OCI-LY7 (cell line): ENCODE measurements around the gene CCNDBP1. TPM values are rescaled to one million over a fixed set of nuclear protein-coding genes. Genes with fewer than 3 reads are reported as not detected.
"Not testable (repeated sequence)": the region's sequence is repeated elsewhere in the genome, so short reads cannot be mapped to it uniquely, and the experiment has no call there.

Experiments used
- BruUV-seq: library from RNA; stranded (reverse); fragments of 400-500 nt; replicated peaks from 2 replicates; lab custom pipeline; 2021; lab: Mats Ljungman, UMichigan
- CTCF ChIA-PET: fragments of 300-600 bp; sonication (Branson Sonifier 250); formaldehyde crosslinking; loops from one replicate; lab custom pipeline; 2022; ENCODE audit warnings: antibody characterized with exemption; ENCODE audit not compliant: unreplicated experiment; lab: Charles Lee
- POLR2A ChIA-PET: fragments of 300-600 bp; sonication (Branson Sonifier 250); formaldehyde crosslinking; loops from one replicate; lab custom pipeline; 2022; ENCODE audit warnings: antibody characterized with exemption; lab: Charles Lee
- DNase-seq: peaks from one replicate; pipeline ENCODE4 v3.0.0-alpha.2; 2015; ENCODE audit warnings: low spot score
- H2AFZ ChIP-seq: fragments of 200-600 bp; sonication (generic), shearing (Covaris generic); 2 replicates; pipeline ENCODE4 v1.6.1; 2014; ENCODE audit warnings: mild to moderate bottlenecking, antibody characterized with exemption, low read length, moderate library complexity
- H3K27ac ChIP-seq: fragments of 200-600 bp; sonication (generic); 2 replicates; pipeline ENCODE4 v1.5.1; 2014; ENCODE audit warnings: mixed run types, low read depth, mild to moderate bottlenecking, moderate library complexity, low read length, inconsistent platforms; ENCODE audit not compliant: poor library complexity, severe bottlenecking
- H3K36me3 ChIP-seq: fragments of 200-600 bp; sonication (generic); 2 replicates; pipeline ENCODE4 v1.6.1; 2014; ENCODE audit warnings: mild to moderate bottlenecking, antibody characterized with exemption, low read length, moderate library complexity, mixed read lengths; ENCODE audit not compliant: insufficient read depth
- H3K4me1 ChIP-seq: fragments of 200-600 bp; sonication (generic); 2 replicates; pipeline ENCODE4 v1.5.1; 2014; ENCODE audit warnings: mild to moderate bottlenecking, low read length; ENCODE audit not compliant: insufficient read depth, poor library complexity, severe bottlenecking
- H3K4me2 ChIP-seq: fragments of 200-600 bp; sonication (generic); 2 replicates; pipeline ENCODE4 v1.6.1; 2014; ENCODE audit warnings: mild to moderate bottlenecking, low read length
- H3K4me3 ChIP-seq: fragments of 200-600 bp; sonication (generic); 2 replicates; pipeline ENCODE4 v1.5.1; 2014; ENCODE audit warnings: mild to moderate bottlenecking, low read depth, low read length; ENCODE audit not compliant: poor library complexity, severe bottlenecking
- H3K79me2 ChIP-seq: fragments of 200-600 bp; sonication (generic); 2 replicates; pipeline ENCODE4 v1.6.1; 2016; ENCODE audit warnings: low read depth, mild to moderate bottlenecking, low read length, moderate library complexity, mixed read lengths; ENCODE audit not compliant: insufficient read depth
- H3K9me2 ChIP-seq: fragments of 200-600 bp; sonication (generic); 2 replicates; pipeline ENCODE4 v1.6.1; 2016; ENCODE audit warnings: mild to moderate bottlenecking, low read length, mixed read lengths; ENCODE audit not compliant: insufficient read depth
- H3K9me3 ChIP-seq: fragments of 200-600 bp; sonication (generic); 2 replicates; pipeline ENCODE4 v1.6.1; 2014; ENCODE audit warnings: mild to moderate bottlenecking, mixed run types, low read length, mixed read lengths
- H4K20me1 ChIP-seq: fragments of 200-600 bp; sonication (generic); 2 replicates; pipeline ENCODE4 v1.6.1; 2014; ENCODE audit warnings: mild to moderate bottlenecking, antibody characterized with exemption, low read length, moderate library complexity, mixed read lengths; ENCODE audit not compliant: insufficient read depth
- EZH2phosphoT487 ChIP-seq: fragments of 200-600 bp; sonication (generic); IDR thresholded peaks from 2 replicates; pipeline ENCODE4 v1.6.1; 2018; ENCODE audit warnings: low read depth, borderline replicate concordance, mild to moderate bottlenecking, mixed run types, antibody characterized with exemption, low read length, moderate library complexity, mixed read lengths
- intact Hi-C: fragments of 100-400 bp; cut with micrococcal nuclease; formaldehyde crosslinking; loops from one replicate; pipeline ENCODE4 v1.10.0; 2022; ENCODE audit not compliant: unreplicated experiment
- total RNA-seq, 2 experiments: library from RNA; depleted of rRNA in 1 of 2; stranded (reverse); fragments of >200 nt in 1 of 2; shearing (Covaris generic) in 1 of 2; gene quantifications; 2 replicates each; pipeline ENCODE4 v1.2.3, GENCODE V29; 2014 to 2022
- TF ChIP-seq, protein P1 (sequence below): fragments of 200-600 bp; sonication (generic); conservative IDR thresholded peaks from 2 replicates; pipeline ENCODE4 v1.5.1; 2014; ENCODE audit warnings: mild to moderate bottlenecking, antibody characterized with exemption, low read length, moderate library complexity, mixed read lengths

CCNDBP1 gene
- total RNA-seq, 2 experiments from 2014 or later, result 53.1 to 56.0 TPM

DNA sequence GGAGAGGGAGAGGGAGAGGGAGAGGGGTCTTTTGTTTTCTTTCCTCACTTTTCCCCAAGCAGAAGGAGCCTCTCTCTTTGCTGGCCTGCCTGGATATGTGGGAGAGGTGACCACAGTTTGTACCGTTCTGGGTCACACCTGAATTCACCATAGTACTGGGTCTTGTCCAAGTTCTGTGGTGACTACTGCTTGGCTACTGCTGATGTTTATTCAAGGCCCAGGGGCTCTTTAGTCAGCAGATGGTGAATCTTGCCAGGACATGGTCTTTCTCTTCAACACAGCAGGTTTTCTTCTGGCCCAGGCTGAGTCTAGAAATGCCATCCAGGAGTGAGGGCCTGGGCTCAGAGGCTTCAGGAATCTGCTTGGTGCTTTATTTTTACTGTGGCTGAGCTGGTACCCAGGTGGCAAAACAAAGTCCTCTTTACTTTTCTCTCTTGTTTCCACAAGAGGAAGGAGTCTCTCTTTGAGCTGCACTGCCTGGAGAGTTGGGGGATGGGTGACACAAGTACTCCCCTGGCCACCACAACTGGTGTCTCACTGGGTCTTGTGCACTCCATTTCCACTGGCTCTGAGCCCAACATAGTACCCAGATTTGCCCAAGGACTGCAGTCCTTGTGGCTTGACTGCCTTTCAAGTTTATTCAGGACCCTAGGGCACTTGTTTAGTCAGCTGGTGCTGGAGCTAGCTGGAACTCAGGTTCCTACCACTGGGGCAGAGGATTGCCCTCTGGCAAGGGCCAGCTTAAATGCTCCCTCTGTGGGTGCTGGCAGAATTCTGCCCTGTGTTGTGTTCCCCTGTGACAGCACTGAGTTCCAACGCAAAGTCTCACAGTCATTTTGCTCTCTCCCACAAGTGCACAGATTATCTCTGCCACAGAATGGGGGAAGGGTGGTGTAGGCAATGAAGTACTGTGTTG lies 16.8 kb upstream of the CCNDBP1 start:
- POLR2A ChIA-PET, result no interaction called here
- Histone ChIP-seq H3K79me2 (no peaks in the 10 kb centered on the region), H3K36me3 (peaks cover 79% of the 10 kb centered on the region), H3K27ac (no peak overlapping the region), H4K20me1 (no peaks in the 10 kb centered on the region), H3K4me2 (no peak overlapping the region), H2AFZ (no peak overlapping the region), H3K9me2 (no peaks in the 10 kb centered on the region), H3K9me3 (peaks cover 6% of the 10 kb centered on the region; the same call in 1 of the 2 replicates), H3K4me1 (no peaks in the 10 kb centered on the region), H3K4me3 (no peak overlapping the region)
- CTCF ChIA-PET, result no interaction called here
- BruUV-seq, result no TSS peak
- no peak for DNase-seq
- intact Hi-C loops, result no loop called here
- TF ChIP-seq, protein P1, sequence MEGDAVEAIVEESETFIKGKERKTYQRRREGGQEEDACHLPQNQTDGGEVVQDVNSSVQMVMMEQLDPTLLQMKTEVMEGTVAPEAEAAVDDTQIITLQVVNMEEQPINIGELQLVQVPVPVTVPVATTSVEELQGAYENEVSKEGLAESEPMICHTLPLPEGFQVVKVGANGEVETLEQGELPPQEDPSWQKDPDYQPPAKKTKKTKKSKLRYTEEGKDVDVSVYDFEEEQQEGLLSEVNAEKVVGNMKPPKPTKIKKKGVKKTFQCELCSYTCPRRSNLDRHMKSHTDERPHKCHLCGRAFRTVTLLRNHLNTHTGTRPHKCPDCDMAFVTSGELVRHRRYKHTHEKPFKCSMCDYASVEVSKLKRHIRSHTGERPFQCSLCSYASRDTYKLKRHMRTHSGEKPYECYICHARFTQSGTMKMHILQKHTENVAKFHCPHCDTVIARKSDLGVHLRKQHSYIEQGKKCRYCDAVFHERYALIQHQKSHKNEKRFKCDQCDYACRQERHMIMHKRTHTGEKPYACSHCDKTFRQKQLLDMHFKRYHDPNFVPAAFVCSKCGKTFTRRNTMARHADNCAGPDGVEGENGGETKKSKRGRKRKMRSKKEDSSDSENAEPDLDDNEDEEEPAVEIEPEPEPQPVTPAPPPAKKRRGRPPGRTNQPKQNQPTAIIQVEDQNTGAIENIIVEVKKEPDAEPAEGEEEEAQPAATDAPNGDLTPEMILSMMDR, result no peak
- TF ChIP-seq EZH2phosphoT487, result no peak

DNA sequence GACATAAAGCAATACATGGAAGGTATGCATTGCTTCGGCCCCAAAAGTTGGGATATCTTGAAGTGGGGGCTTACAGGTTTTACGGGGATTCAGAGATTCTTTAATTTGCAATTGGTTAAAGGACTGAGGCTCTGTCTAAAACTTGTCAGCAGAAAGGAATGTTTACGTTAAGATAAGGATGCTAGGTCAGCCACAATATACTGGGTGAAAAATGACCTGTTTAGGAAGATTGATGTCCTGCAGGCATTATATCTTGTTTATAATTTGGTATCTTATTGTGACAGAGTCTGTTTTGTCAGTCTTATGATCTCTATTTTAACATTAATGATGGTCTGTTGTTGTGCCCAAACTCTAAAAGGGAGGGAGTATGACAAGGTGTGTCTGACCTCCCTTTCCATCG lies 15.3 kb upstream of the CCNDBP1 start:
- Histone ChIP-seq H3K27ac (no peak overlapping the region), H3K9me2 (no peaks in the 10 kb centered on the region), H3K4me3 (no peak overlapping the region), H3K79me2 (no peaks in the 10 kb centered on the region), H4K20me1 (no peaks in the 10 kb centered on the region), H2AFZ (no peak overlapping the region), H3K9me3 (peaks cover 10% of the 10 kb centered on the region; the same call in 1 of the 2 replicates), H3K36me3 (peaks cover 79% of the 10 kb centered on the region), H3K4me2 (no peak overlapping the region), H3K4me1 (no peaks in the 10 kb centered on the region)
- no peak for TF ChIP-seq EZH2phosphoT487
- TF ChIP-seq, protein P1, result no peak
- intact Hi-C loops, result no loop called here
- POLR2A ChIA-PET, result no interaction called here
- BruUV-seq, result no TSS peak
- DNase-seq, result no peak
- CTCF ChIA-PET, result no interaction called here

DNA sequence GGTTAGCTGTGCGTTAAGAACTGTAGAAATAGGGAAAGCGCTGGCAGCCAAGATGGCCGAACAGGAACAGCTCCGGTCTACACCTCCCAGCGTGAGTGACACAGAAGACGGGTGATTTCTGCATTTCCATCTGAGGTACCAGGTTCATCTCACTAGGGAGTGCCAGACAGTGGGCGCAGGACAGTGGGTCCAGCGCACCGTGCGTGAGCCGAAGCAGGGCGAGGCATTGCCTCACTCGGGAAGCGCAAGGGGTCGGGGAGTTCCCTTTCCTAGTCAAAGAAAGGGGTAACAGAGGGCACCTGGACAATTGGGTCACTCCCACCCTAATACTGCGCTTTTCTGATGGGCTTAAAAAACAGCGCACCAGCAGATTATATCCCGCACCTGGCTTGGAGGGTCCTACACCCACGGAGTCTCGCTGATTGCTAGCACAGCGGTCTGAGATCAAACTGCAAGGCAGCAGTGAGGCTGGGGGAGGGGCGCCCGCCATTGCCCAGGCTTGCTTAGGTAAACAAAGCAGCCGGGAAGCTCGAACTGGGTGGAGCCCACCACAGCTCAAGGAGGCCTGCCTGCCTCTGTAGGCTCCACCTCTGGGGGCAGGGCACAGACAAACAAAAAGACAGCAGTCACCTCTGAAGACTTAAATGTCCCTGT lies 9.4 kb upstream of the CCNDBP1 start:
- BruUV-seq, H3K4me1 ChIP-seq, H3K27ac ChIP-seq, POLR2A ChIA-PET, H3K4me3 ChIP-seq, CTCF ChIA-PET, H3K79me2 ChIP-seq, H3K4me2 ChIP-seq, H4K20me1 ChIP-seq, DNase-seq, H2AFZ ChIP-seq, intact Hi-C loops, H3K9me2 ChIP-seq: not testable (repeated sequence)
- peaks cover 76% of the 10 kb centered on the region for H3K36me3 ChIP-seq
- peaks cover 13% of the 10 kb centered on the region; the same call in 1 of the 2 replicates for H3K9me3 ChIP-seq

DNA sequence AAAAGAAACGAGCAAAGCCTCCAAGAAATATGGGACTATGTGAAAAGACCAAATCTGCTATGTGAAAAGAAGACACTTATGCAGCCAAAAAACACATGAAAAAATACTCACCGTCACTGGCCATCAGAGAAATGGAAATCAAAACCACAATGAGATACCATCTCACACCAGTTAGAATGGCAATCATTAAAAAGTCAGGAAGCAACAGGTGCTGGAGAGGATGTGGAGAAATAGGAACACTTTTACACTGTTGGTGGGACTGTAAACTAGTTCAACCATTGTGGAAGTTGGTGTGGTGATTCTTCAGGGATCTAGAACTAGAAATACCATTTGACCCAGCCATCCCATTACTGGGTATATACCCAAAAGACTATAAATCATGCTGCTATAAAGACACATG lies 8.1 kb upstream of the CCNDBP1 start:
- H3K9me2 ChIP-seq, BruUV-seq, H3K4me2 ChIP-seq, intact Hi-C loops, H3K79me2 ChIP-seq, POLR2A ChIA-PET, CTCF ChIA-PET, H3K4me3 ChIP-seq, H3K4me1 ChIP-seq, H4K20me1 ChIP-seq, H3K27ac ChIP-seq, H2AFZ ChIP-seq, DNase-seq: not testable (repeated sequence)
- Histone ChIP-seq H3K36me3 (peaks cover 76% of the 10 kb centered on the region), H3K9me3 (peaks cover 11% of the 10 kb centered on the region; the same call in 1 of the 2 replicates)
